ENCODE measurements around the gene CHD9NB.
"Not testable (repeated sequence)": the region's sequence is repeated elsewhere in the genome, so short reads cannot be mapped to it uniquely, and the experiment has no call there.

CHD9NB gene

GRCh38 chr16:53083119-53083518 is 30.4 kb upstream of the CHD9NB start:
- DNase-seq = no peak

- DNase-seq = no peak
Measured at GRCh38 chr16:53082509-53082908, 29.8 kb upstream of the CHD9NB start.

GRCh38 chr16:53081686-53082407 is 29.1 kb upstream of the CHD9NB start:
- no peak for DNase-seq

DNA sequence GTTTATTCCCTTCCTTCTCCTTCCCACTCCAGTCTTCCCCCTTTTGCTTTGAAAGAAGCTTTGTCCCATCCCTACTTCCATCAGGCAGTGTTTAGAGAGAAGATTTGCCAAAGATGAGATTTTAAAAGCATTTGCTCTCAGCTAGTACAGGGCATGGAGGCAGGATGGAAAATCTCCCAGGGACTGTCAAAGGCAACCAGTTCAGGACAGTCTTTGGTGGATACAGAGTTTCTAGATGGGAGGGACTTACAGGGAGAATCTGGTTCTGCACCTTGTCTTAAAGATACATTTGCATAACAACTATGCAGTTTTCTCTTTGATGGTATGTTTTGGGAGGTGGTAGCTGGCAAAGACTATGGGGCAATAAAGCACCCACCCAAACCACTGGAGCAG is 28.3 kb upstream of the CHD9NB start:
- DNase-seq = no peak

GRCh38 chr16:53080345-53081031 is 27.8 kb upstream of the CHD9NB start:
- peak; percentile 92 for DNase-seq

- DNase-seq = no peak
Measured at GRCh38 chr16:53078765-53079485, 26.2 kb upstream of the CHD9NB start.

- DNase-seq = no peak
Measured at GRCh38 chr16:53078247-53078646, 25.6 kb upstream of the CHD9NB start.

GRCh38 chr16:53075461-53075860 is 22.8 kb upstream of the CHD9NB start:
- DNase-seq = not testable (repeated sequence)

GRCh38 chr16:53074296-53074695 is 21.6 kb upstream of the CHD9NB start:
- DNase-seq = not testable (repeated sequence)

GRCh38 chr16:53073022-53073421 is 20.3 kb upstream of the CHD9NB start:
- DNase-seq = no peak

DNA sequence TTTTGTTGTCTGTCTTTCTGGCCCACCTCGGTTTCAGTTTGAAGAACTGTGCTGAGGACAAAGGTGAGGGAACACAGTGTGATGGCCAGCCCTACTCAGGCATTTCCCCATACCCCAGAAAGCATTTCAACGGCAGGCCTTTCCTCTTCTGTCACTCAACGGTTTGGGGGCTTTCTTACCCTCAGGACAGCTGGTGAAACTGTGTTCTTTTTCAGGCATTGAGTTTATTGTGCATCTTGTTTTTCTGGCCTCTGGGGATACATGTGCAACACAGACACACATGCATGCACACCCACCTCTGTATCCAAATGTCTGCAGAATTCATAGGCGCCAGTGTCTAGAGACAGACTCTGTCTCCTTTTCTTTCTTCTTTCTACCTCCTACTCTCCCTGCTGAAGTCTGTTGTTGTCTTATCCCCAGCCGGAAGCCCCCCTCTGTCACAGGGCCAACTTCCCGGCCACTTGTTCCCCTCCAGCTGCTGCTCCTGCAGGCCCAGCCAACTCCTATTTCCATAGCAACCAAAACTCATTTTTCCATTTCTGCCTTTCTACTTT is 19.1 kb upstream of the CHD9NB start:
- peak; percentile 95 for DNase-seq

- no peak for DNase-seq
Measured at GRCh38 chr16:53069772-53070171, 17.1 kb upstream of the CHD9NB start.

DNA sequence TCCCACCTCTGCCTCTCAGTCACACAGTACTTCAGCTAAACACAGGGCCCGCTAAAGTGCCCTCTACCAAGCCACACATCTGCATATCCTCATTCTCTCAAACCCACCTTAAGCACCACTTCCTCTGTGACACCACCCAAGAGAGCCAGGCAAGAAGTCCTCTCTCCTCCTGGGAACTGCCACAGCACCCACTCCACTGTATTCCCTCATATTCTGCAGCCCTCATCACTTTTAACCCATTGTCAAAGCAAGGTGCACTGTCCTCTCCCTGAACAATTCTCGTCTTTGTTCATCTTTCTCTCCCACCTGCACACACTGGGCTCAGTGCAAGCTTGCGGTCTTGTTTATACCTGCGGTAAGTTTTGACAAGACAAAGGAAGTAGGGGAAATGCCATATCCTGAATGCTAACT is 15.7 kb upstream of the CHD9NB start:
- no peak for DNase-seq

GRCh38 chr16:53067675-53068074 is 15.0 kb upstream of the CHD9NB start:
- no peak for DNase-seq

DNA sequence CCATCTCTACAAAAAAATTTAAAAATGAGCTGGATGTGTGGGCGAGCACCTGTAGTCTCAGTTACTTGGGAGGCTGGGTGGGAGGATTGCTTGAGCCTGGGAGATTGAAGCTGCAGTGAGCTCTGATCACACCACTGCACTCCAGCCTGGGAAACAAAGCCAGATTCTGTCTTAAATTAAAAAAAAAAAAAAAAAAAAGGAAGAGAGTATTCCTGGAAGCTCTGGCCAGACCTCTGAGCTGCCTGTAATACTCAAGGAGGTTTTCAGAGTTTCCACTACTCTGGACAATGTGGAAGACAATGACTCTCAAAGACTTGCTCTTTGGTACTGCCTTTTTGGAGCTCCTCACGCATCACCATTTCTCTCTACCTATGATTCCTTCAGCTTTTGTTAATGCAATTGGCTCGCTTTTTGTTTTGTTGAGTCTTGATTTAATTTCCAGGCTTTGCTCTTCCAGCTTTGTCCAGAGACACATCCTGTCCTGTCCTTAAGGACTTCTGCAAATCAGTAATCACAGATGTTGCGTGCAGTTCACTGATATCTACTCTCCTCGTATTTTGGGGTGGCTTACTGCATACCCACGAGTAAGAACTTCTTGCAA is 12.9 kb upstream of the CHD9NB start:
- DNase-seq = no peak

DNA sequence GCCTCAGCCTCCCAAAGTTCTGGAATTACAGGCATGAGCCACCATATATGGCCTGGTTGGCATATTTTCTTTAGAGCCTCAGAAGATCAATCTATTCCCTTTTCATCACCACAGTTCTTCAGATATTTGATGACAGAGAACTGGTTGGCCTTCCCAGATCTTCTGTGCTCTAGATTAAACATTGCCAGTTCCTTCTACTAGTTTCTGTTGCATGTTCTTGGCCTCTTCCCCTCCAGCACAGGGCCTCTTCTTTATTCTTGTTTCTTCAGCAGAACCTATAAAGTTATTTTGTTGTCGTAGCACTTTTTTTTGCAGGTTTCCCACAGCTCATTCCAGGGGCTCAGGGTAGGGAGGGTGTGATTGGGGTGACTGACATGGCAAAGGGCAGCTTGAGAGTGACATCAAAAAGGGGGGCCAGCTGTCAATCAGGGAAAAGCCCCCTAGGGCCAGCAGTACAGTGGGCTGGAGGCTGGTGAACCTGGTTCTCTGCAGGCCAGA is 11.4 kb upstream of the CHD9NB start:
- no peak for DNase-seq

- no peak for DNase-seq
Measured at GRCh38 chr16:53061701-53062159, 9.0 kb upstream of the CHD9NB start.

- no peak for DNase-seq
Measured at GRCh38 chr16:53061256-53061655, 8.6 kb upstream of the CHD9NB start.

GRCh38 chr16:53059672-53060071 is 7.0 kb upstream of the CHD9NB start:
- no peak for DNase-seq

- DNase-seq = no peak
Measured at GRCh38 chr16:53058882-53059281, 6.2 kb upstream of the CHD9NB start.

- DNase-seq = no peak
Measured at GRCh38 chr16:53058441-53058840, 5.7 kb upstream of the CHD9NB start.

- no peak for DNase-seq
Measured at GRCh38 chr16:53057658-53058057, 5.0 kb upstream of the CHD9NB start.

GRCh38 chr16:53056392-53056881 is 3.7 kb upstream of the CHD9NB start:
- no peak for DNase-seq
